GM18520 (cell line): ENCODE data around the gene CACNA1B.
"Not testable (repeated sequence)": the region's sequence is repeated elsewhere in the genome, so short reads cannot be mapped to it uniquely, and the experiment has no call there.

Source experiments
- ATAC-seq: cut with Tn5 transposase; IDR thresholded peaks from one replicate; pipeline ENCODE4 v1.9.1; 2021; ENCODE audit not compliant: unreplicated experiment

The CACNA1B gene

DNA sequence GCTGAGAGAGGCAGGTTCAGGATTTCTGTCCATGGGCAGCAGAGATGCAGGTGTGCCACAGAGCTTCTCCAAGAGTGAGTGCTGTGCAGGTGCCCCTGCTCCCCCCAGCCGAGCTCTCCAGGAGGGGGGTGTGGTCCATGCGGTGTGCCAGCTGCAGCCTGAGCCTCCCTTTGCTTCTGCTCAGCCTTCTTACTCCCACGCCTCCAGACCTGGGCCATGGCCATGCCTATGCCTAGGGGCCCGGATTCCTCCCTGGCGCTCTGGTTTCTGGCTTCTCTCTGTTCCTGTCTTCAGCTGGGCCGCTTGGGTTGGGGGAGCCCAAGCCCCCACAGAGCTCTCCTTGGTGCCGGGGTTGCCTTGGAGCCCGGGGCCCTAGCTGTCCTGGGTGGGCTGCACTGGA, 133.3 kb downstream of the CACNA1B start:
- no peak for ATAC-seq

DNA sequence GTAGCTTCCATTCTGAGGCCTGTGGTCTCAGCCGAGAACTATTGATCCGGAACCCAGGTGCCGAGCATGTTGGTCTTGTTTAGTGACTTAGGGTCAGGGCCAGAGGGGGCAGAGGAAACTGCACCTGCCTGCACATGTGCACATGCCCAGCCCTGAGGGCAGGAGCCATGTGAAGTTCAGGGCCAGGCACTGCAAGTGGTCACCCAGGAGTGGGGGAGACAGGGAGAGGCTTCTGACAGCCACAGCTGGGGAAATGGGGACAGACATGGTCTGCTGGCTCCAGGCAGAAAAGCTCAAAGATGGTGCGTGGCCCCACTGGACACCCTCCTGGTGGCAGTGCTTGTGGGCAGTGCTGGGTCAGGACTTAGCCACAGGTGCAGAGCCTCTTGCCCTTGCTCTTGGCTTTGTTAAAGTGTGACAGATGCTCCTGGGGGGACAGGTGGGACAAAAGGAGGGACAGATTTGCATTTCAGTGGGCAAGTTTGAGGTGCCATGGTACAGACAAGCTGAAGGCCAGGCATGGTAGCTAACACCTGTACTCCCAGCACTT, 134.4 kb downstream of the CACNA1B start:
- ATAC-seq, result no peak

DNA sequence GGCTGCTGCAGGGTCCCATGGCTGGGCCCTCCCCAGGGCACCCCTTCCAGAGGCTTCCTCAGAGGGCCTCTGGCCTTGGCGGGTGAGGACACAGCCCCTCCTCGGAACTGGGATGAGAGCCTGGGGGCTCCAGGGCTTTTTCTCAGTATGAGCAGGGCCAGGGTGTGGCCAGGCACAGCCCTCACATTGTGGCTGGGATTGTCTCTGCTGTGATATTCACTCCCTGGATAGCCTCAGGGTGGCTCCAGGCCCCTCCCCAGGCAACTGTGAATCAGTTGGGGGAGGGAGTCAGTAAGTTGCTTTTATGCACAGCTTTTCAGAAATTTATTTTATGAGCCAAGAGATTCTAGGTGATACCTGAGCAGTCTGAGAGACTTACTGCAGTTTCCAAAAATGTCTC, 135.7 kb downstream of the CACNA1B start:
- ATAC-seq, result no peak

DNA sequence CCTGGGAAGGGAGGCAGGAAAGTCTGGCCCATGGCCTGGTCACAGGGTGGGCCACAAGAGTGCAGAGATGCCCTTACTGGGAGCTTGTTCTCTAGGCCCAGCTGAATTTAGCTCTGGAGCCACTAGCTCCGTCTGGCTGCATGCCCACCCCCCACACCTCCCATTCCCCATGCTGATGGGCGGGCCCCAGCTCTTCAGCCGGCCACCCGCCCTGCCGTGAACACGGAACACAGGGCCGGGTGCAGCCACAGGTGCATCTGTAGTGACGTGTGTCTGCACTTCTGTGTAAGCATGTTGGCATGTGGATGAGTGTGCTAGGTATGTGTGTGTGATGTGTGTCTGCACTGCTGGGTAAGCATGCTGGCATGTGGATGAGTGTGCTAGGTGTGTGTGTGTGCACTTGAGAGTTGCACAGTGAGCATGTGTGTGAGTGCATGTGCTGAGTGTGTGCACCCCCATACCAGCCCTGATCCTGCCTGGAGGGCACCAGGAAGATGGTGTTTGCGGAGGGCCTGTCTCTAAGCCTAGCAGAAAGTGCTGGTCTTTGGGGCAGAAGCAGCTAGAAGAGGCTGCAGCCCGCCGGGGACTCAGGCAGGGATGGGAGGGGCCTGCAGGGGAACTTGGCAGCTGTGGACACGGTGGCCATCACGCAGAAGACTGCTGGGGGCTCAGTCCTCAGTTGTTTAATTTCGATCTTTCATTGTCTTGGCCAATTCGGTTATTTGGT, 136.4 kb downstream of the CACNA1B start:
- ATAC-seq, result no peak

DNA sequence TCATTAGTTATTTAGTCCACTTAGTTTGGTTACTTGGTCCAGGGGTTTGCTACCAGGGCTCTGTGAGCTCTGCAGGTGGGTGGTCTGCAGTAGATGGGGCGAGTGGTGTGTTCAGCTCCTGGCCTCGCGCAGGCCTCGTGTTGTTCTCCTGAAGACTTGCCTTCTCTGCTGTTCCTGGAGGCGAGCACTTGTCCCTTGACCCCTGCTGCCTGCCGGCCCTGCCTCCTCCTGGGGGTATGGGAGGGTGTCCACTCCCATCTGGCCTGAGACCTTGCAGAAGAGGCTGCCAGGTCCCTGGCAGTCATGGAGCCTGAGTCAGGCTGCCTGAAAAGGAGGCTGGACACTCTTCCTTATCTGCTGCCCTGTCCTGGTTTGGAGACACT, 137.0 kb downstream of the CACNA1B start:
- ATAC-seq, result no peak

DNA sequence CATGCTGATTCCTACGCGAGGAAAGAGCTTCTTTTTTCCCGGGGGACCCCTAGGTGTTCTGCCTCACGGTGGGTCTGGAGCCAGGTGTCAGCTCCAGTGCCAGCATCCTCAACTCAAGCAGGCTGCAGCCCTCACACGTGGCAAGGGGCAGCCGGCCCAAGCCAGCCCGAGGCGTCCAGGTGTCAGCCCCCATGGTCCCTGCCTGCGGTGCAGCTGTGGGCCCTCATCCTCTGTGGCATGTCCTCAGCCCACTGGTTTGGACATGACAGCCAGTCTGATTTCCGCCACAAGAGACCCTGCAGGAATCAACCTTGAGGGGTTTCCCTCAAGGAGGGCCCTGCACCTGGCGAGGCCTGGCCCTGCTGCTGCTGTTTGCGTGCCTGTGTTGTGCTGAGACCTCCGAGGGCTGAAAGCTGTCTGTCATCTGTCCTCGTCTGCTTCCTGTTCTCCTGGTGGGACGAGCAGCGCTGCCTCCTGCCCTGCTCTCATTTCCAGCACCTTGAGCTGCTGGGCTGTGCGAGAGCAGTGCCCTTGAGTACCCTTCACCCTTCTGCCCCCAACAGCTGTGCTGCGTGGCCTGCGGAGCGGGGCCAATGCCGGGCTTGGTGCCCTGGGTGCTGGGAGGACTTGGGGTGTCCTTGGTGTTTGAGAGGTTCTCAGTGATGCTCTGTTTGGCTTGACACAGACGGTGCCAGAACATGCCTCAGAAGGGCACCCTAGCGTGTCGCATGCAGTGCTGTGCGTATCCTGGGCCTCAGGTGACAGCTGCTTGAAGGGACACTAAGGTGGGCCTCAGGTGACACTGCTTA, 137.6 kb downstream of the CACNA1B start:
- no peak for ATAC-seq

DNA sequence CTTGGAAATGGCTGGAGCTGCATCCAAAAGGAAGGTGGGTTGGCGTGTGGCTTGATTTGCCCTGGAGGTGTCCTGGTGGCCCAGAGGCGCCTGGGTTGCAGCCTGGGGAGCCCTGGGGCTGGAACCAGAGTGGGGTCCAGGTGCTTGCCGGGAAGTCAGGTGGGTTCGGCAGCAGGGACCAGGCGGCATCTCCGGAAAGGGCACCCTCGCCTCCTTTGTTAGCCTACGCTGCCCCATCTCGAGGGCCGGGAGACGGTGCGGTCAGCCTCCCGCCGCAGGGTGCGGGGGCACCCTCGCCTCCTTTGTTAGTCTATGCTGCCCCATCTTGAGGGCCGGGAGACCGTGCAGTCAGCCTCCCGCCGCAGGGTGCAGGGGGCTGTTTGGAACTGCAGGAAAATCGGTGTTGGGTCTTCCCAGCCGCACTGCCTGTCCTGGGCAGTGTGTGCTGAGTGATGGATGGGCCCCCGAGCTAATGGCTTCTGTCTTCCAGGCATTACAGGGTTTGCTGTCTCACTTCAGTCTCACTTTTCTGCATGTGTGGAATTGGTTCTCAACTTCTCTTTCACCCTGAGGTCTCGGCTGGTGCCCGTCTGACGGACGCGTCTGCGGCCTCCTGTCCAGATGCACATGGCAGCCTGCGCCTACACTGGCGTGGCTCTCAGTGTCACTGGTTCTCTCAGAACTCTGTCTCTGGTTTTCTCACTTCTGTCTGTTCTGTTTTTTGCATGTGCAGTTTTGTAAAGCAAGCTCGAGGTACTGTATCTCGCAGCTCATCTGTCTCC, 139.0 kb downstream of the CACNA1B start:
- no peak for ATAC-seq

DNA sequence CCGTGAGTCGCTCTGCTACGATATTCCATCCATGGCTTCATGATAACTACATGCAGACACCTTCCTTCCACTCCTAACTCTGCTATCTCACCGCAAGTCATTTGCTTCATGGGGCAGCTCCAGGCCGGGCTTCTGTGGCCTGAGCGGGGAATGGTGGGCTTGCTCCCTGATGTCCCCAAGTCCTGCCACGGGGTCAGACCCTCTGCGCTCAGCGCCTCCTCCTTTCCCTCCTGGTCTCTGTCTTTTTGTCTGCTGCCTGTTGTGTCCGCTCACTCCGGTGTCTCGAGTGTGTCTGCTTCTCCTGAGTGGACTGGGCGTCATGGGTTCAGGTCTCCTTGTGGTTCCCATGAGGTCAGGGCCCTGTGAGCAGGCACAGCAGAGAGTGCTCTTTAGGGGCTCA, 139.6 kb downstream of the CACNA1B start:
- ATAC-seq, result no peak

DNA sequence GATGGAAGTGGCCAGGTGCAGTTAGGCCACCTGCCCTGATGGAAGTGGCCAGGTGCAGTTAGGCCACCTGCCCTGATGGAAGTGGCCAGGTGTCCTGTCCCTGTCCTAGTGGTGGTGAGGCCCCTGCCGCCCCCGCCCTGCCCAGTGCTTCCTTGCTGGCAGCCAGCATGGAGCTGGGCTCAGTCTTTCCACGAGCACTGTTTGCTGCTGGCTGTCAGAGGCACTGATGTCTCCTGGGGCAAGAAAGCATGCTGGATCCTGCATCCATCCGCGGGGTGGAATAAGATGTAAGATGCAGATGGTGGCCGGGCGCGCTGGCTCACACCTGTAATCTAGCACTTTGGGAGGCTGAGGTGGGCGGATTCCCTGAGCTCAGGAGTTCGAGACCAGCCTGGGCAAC, 141.9 kb downstream of the CACNA1B start:
- ATAC-seq, result not testable (repeated sequence)

DNA sequence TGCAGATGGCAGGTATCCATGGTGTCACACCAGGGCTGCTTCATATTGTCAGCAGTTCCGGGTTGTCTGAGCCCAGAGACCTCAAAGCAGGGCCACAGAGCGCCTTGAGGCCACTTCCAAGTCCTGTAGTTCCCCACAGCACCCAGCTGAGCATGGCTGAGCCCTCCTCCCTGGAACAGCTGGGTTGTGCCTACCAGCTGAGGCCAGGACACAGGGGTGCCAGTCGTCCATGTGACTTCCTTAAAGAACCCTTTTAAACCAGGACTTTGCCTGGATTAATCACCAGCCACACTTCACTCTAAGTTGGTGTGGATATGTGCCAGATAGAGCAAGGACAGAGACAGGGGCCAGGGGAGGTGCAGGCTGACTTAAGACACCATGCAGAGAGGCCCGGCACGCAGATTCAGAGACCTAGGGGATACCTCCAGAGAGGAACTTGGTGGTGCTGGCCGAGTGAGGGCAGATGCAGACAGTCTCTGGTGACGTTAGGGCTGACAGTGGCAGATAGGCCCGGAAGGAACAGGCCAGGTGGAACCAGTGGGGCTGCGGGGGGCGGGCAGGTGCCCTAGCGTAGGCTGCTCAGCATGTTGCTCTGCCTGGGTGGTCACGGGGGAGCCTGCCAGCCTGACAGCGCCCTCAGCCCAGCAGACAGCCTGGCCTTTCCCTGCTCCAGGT, 142.7 kb downstream of the CACNA1B start:
- no peak for ATAC-seq

DNA sequence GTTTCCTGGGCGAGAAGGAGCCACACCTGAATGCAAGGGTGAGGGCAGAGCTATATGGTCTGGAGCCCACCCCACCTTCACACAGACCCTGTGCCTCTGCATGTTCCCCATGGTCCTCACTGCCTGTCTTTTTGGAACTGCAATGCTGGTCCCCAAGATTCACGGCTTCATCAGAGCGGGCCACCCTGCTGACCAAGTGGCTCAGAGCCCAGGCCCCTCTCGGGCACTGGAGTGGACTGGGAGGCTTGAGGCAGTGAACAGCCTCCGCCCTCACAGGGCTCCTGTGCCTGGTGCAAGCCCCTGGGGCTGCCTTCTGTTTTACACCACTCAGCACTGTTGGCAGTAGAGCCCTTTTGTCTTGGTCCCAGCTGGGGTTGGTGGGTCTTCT, 143.2 kb downstream of the CACNA1B start:
- ATAC-seq, result no peak

DNA sequence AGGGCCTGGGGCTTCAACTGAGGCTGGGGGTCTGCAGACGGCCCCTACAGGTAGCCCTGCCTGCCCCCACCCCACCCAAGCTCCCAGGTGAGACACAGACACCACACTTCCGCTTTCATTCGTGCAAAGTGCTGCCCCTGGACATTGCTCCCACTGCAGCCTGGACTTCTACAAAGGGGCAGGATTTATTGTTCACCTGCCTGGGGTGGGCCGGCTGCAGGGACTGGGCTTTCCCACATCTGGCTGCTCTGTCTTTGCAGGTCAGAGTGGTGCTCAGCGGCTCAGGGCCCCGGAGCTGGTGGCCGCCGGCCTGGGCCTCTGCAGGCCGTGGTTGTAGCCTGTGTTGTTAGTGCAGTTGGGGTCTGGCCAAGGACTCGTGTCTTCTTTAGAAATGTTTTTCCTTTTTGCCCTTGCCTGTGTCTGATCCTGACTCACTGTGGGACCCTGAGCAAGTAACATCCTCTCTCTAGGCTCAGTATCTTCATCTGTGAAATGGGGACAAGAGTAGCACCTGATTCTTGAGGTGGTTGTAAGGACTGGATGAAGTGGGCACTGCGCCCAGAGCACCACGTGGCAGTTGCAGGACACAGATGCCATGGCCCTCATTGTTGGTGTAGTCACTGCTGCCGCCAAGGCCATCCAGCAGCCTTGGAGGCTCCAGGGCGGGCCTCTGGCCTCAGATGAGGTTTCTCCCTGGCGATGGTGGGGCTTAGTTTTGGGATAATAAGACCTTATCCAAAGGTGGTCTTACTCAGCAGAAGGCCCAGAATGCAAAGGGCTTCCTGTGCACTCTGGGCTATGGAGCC, 143.9 kb downstream of the CACNA1B start:
- no peak for ATAC-seq

DNA sequence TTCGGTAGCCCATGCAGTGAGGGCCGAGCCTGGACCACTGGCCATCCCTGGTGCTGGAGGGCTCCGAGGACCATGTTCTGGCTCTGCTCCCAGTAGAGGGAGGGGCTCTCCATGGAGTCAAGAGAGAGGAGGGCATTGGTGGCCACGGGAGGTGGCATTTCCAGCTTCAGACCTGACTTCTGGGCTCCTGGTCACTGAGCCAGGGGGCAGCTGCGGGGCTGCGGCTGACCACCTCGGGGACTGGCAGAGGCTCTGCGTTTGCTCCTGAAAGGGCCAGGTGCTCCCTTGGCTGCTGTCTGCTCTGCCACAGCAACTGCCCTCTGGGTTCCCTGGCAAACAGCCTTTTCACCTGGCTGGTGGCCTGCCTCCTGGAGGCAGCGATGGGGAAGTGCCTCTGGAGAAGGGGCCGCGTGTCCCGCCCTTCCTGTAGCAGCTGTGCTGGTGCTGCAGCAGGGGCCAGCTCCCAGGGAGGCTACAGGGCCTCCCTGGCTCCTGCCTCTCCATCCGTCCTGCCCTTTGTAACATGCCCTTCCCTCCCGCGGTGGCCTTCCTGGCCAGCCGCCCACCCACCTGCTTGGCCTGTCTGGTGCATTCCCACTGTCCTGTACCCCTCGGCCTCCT, 144.6 kb downstream of the CACNA1B start:
- ATAC-seq, result no peak

DNA sequence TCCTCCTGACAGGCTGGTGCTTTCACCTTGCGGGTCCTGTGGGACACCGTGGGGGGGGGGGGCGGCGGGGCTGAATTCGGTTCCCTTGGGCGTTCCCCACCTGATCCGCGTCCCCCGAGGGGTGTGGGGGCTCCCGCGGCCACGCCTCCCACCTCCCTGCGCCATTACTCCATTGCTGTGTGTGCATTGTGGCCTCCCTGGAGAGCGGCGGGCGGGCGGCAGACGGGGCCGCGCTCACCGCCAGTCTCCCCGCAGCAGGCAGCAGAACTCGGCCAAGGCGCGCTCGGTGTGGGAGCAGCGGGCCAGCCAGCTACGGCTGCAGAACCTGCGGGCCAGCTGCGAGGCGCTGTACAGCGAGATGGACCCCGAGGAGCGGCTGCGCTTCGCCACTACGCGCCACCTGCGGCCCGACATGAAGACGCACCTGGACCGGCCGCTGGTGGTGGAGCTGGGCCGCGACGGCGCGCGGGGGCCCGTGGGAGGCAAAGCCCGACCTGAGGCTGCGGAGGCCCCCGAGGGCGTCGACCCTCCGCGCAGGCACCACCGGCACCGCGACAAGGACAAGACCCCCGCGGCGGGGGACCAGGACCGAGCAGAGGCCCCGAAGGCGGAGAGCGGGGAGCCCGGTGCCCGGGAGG, 145.3 kb downstream of the CACNA1B start:
- ATAC-seq, result no peak

DNA sequence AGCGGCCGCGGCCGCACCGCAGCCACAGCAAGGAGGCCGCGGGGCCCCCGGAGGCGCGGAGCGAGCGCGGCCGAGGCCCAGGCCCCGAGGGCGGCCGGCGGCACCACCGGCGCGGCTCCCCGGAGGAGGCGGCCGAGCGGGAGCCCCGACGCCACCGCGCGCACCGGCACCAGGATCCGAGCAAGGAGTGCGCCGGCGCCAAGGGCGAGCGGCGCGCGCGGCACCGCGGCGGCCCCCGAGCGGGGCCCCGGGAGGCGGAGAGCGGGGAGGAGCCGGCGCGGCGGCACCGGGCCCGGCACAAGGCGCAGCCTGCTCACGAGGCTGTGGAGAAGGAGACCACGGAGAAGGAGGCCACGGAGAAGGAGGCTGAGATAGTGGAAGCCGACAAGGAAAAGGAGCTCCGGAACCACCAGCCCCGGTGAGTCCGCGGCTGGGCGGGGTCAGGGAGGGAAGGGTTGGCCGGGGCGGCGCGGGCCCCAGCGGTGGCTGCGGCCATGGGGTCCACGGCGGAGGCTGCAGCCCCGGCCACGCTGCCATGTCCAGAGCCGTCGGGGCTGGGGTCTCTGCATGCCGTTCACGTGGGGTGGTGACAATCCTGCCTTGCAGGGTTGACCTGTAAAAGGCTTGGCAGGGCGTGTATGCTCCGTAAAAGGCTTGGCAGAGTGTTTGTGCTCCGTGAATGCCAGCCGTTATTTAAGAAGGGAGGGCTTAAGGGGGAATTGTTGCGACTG, 146.0 kb downstream of the CACNA1B start:
- ATAC-seq, result no peak

DNA sequence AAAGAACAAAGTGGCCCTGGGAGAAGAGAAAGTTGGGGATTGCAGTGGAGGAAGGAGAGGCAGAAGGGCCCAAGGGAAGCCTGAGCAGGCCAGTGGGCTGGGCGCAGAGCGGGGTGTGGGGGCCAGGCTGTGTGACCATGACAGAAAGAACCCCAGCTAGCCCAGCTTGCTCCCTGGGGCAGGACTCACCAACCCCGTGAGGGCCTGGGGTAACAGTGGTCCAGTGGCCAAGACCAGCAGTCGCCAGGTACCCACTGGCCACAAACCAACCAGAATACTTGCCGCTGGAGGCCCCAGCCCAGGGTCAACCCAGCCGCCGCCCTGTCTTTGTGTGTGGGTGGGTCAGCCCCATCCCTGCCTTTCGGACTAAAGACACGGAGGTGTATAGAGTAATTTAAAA, 146.5 kb downstream of the CACNA1B start:
- no peak for ATAC-seq

DNA sequence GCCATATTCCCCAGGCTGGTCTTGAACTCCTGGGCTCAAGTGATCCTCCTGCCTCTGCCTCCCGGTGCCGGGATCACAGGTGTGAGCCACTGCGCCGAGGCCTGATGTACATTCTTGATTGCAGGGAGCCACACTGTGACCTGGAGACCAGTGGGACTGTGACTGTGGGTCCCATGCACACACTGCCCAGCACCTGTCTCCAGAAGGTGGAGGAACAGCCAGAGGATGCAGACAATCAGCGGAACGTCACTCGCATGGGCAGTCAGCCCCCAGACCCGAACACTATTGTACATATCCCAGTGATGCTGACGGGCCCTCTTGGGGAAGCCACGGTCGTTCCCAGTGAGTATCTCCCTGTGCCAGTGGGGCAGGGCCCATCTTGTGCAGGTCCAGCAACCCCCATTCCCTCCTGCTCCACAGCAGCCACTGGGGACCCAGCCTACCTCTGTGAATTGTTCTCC, 147.3 kb downstream of the CACNA1B start:
- no peak for ATAC-seq

DNA sequence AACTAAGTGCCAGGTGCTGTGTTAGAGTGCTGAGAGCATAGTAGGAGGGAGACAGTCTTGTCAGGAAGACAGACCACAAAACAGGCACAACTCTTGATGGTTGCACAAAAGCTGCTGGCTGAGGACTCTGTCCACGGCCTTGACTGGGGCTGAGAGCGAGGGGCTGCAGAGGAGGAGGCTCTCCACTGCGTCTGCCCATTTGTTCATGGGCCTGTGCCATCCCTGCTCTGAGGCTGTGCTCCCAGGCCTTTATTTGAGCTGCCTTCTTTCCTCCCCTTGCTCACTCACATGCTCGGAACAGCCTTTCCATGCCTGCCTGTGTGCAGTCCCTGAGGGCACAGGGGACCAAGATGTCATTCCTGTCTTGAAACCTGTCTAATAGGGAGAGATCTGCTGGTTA, 147.8 kb downstream of the CACNA1B start:
- ATAC-seq, result no peak
